GM12878 (cell line): ENCODE data around the gene WWOX. TPM values are rescaled to one million over a fixed set of nuclear protein-coding genes. Genes with fewer than 3 reads are reported as not detected.

Experiments
- ATAC-seq: fragments of 200-7000 bp; cut with Tn5 transposase; 3 replicates; pipeline ENCODE4 v1.9.1; 2020; ENCODE audit warnings: mild to moderate bottlenecking, moderate library complexity
- BruUV-seq: library from RNA; stranded (reverse); fragments of 400-500 nt; replicated peaks from 2 replicates; lab custom pipeline; 2021; lab: Mats Ljungman, UMichigan
- CTCF ChIA-PET: fragments of 300-600 bp; sonication (Branson Sonifier 250); formaldehyde crosslinking; extraction: SDS; loops from one replicate; lab custom pipeline; 2021; ENCODE audit warnings: inconsistent platforms; lab: Yijun Ruan, JAX
- POLR2A ChIA-PET: fragments of 350-600 bp; formaldehyde crosslinking; extraction: SDS; loops from one replicate; lab custom pipeline; 2021; ENCODE audit warnings: inconsistent platforms; lab: Charles Lee
- RAD21 ChIA-PET: fragments of 300-600 bp; sonication (Branson Sonifier 250); formaldehyde crosslinking; loops from one replicate; lab custom pipeline; 2023; ENCODE audit warnings: antibody characterized with exemption; ENCODE audit not compliant: unreplicated experiment; lab: Charles Lee
- SMC1A ChIA-PET: fragments of 300-600 bp; sonication (Branson Sonifier 250); formaldehyde crosslinking; loops from one replicate; lab custom pipeline; 2023; ENCODE audit not compliant: unreplicated experiment, uncharacterized antibody; lab: Charles Lee
- DNase-seq: peaks from one replicate; pipeline ENCODE4 v3.0.0-alpha.2; 2011; ENCODE audit warnings: low read depth, low spot score
- FAIRE-seq: peaks from 3 replicates; lab custom pipeline; 2011; peaks lifted over from hg19 to GRCh38; lab: Jason Lieb, UNC
- H2AFZ ChIP-seq: 2 replicates; pipeline ENCODE4 v1.6.0; 2011; ENCODE audit warnings: low read depth, low read length, control low read depth; ENCODE audit not compliant: control insufficient read depth
- H3K27ac ChIP-seq: 2 replicates; pipeline ENCODE4 v1.5.1; 2011; ENCODE audit warnings: control low read depth; ENCODE audit not compliant: control insufficient read depth, insufficient read depth
- H3K27me3 ChIP-seq, 2 experiments: replicated peaks in 1 of 2; 2 replicates each; pipeline versions ENCODE4 v1.6.0 to v1.6.1; 2011; ENCODE audit warnings: low read length in 1 of 2; ENCODE audit not compliant: control insufficient read depth in 2 of 2, insufficient read depth in 2 of 2
- H3K36me3 ChIP-seq, 2 experiments: 2 replicates each; pipeline ENCODE4 v1.5.1; 2011; ENCODE audit warnings: low read length in 1 of 2; ENCODE audit not compliant: control insufficient read depth in 2 of 2, insufficient read depth in 2 of 2
- H3K4me1 ChIP-seq: 2 replicates; pipeline ENCODE4 v1.6.1; 2011; ENCODE audit warnings: mild to moderate bottlenecking, low read length, moderate library complexity, mixed read lengths; ENCODE audit not compliant: control insufficient read depth, insufficient read depth
- H3K4me2 ChIP-seq: 2 replicates; pipeline ENCODE4 v1.6.0; 2011; ENCODE audit warnings: control low read depth; ENCODE audit not compliant: control insufficient read depth, insufficient read depth
- H3K4me3 ChIP-seq: fragments of 200-600 bp; sonication (generic); 2 replicates; pipeline ENCODE4 v1.5.1; 2016
- H3K79me2 ChIP-seq: 2 replicates; pipeline ENCODE4 v1.6.0; 2011; ENCODE audit warnings: low read length; ENCODE audit not compliant: control insufficient read depth, insufficient read depth
- H3K9ac ChIP-seq: 2 replicates; pipeline ENCODE4 v1.8.0; 2011; ENCODE audit warnings: low read length, control low read depth, mixed read lengths; ENCODE audit not compliant: control insufficient read depth, insufficient read depth
- H3K9me3 ChIP-seq: replicated peaks from 3 replicates; pipeline ENCODE4 v1.5.1; 2011; ENCODE audit warnings: mild to moderate bottlenecking, low read length; ENCODE audit not compliant: control insufficient read depth, insufficient read depth
- H4K20me1 ChIP-seq: 2 replicates; pipeline ENCODE4 v1.6.0; 2011; ENCODE audit not compliant: control insufficient read depth, insufficient read depth
- ASH2L ChIP-seq: fragments of 300-600, 200-600 bp; sonication (generic); IDR thresholded peaks from 2 replicates; pipeline ENCODE4 v1.6.1; 2017; ENCODE audit warnings: low read depth, mild to moderate bottlenecking, borderline replicate concordance
- CREM ChIP-seq: IDR thresholded peaks from 2 replicates; pipeline ENCODE4 v1.6.1; 2014; ENCODE audit warnings: antibody characterized with exemption, low read depth
- EZH2 ChIP-seq: IDR thresholded peaks from 2 replicates; pipeline ENCODE4 v1.6.1; 2012; ENCODE audit warnings: low read depth, mild to moderate bottlenecking, control low read depth, inconsistent platforms, low read length, borderline replicate concordance; ENCODE audit not compliant: control insufficient read depth
- IKZF1 ChIP-seq: fragments of 450-650 bp; conservative IDR thresholded peaks from 2 replicates; pipeline ENCODE4 v1.6.1; 2017; ENCODE audit warnings: antibody characterized with exemption, mild to moderate bottlenecking
- MLLT1 ChIP-seq: fragments of 450-650 bp; IDR thresholded peaks from 2 replicates; pipeline ENCODE4 v1.6.1; 2016; ENCODE audit warnings: mild to moderate bottlenecking
- NBN ChIP-seq: fragments of 450-650 bp; IDR thresholded peaks from 2 replicates; pipeline ENCODE4 v1.6.1; 2016
- PKNOX1 ChIP-seq: fragments of 450-650 bp; IDR thresholded peaks from 2 replicates; pipeline ENCODE4 v1.6.1; 2016; ENCODE audit warnings: mild to moderate bottlenecking
- SIX5 ChIP-seq: IDR thresholded peaks from 2 replicates; pipeline ENCODE4 v1.6.1; 2011; ENCODE audit warnings: mild to moderate bottlenecking, low read depth, low read length, moderate library complexity; ENCODE audit not compliant: severe bottlenecking
- SKIL ChIP-seq: fragments of 450-650 bp; IDR thresholded peaks from 2 replicates; pipeline ENCODE4 v1.6.1; 2017; ENCODE audit warnings: mild to moderate bottlenecking, low read depth, inconsistent platforms; ENCODE audit not compliant: poor library complexity, severe bottlenecking
- TBL1XR1 ChIP-seq: IDR thresholded peaks from 2 replicates; pipeline ENCODE4 v1.6.1; 2012; ENCODE audit warnings: low read depth, low read length, improper control_type of control experiment
- USF2 ChIP-seq: IDR thresholded peaks from 2 replicates; pipeline ENCODE4 v1.6.1; 2011; ENCODE audit warnings: low read depth, low read length, improper control_type of control experiment, borderline replicate concordance
- ZBTB33 ChIP-seq: fragments of 450-650 bp; IDR thresholded peaks from 2 replicates; pipeline ENCODE4 v1.6.1; 2017; ENCODE audit warnings: mild to moderate bottlenecking
- WGBS: methylation state at CpG from one replicate; pipeline ENCODE4 v1.1.6; 2016; ENCODE audit warnings: low lambda C conversion rate; ENCODE audit not compliant: insufficient replicate concordance, insufficient coverage; ENCODE audit errors: missing lambda C conversion rate; 5-methylcytosine and 5-hydroxymethylcytosine counted together
- in situ Hi-C: fragments of 300-500 bp; cut with MboI; formaldehyde crosslinking; loops from 9 replicates; pipeline ENCODE4 v1.14.3; 2018; ENCODE audit warnings: mixed read lengths
- intact Hi-C: fragments of 100-400 bp; cut with micrococcal nuclease; formaldehyde crosslinking; loops from one replicate; pipeline ENCODE4 v1.14.2; 2022; ENCODE audit not compliant: unreplicated experiment
- polyA plus RNA-seq, 11 experiments: library from polyadenylated mRNA; depleted of rRNA in 4 of 11; unstranded in 6 of 11; stranded (reverse) in 5 of 11; fragments of >200 nt; fragmentation: Nextera tagmentation in 4 of 11; fragmentation: Illumina TruSeq in 1 of 11; extraction: Ambion mirVana in 4 of 11; extraction: Trizol in 1 of 11; gene quantifications; 1 replicate in 1 of 11; 2 replicates in 10 of 11; pipeline versions ENCODE4 v1.2.1 to v1.2.3, GENCODE V29; 2011 to 2016; ENCODE audit warnings: inconsistent platforms in 2 of 11, missing spikeins in 2 of 11, low read depth in 1 of 11
- total RNA-seq, 4 experiments: library from RNA; depleted of rRNA in 3 of 4; stranded (reverse); fragments of >200 nt in 3 of 4; fragmentation: Illumina TruSeq in 1 of 4; extraction: Trizol in 1 of 4; gene quantifications; 2 replicates each; pipeline versions ENCODE4 v1.2.1 to v1.2.3, GENCODE V29; 2013 to 2021

WWOX gene
- total and polyA plus RNA-seq, 10 of the 15 experiments (the other 5 are each of a cell fraction or from before 2014, with no cell fraction given), result 2.8 to 24.4 (median 17.8) TPM

- ChIA-PET SMC1A (no interaction called here), CTCF (no interaction called here), RAD21 (no interaction called here), POLR2A (no interaction called here)
- ATAC-seq (no peak), FAIRE-seq (no peak)
- intact Hi-C loops, result loop anchor here (10.0 kb wide), 1 partner anchor 485 kb away; no protein-coding TSS in a partner anchor
- peaks cover 5% of the 10 kb centered on the region; the same call in 1 of the 2 replicates for H3K4me1 ChIP-seq
- no peaks in the 10 kb centered on the region for H3K79me2 ChIP-seq
- 17% methylated on average over 2 of the region's 2 CpGs for WGBS
- H3K9me3 ChIP-seq, result no peaks in the 10 kb centered on the region
- no peaks in the 10 kb centered on the region for H3K36me3 ChIP-seq
- BruUV-seq, result no TSS peak
- H3K27ac ChIP-seq, result no peak overlapping the region
- no peak overlapping the region for H3K9ac ChIP-seq
- TF ChIP-seq IKZF1, result no peak
- no peak for TF ChIP-seq PKNOX1
- TF ChIP-seq MLLT1, result no peak
- no peak for TF ChIP-seq TBL1XR1
- no peak for TF ChIP-seq SIX5
- TF ChIP-seq SKIL, result no peak
- TF ChIP-seq EZH2, result no peak
- no peak for TF ChIP-seq ZBTB33
- TF ChIP-seq NBN, result no peak
- TF ChIP-seq ASH2L, result no peak
- TF ChIP-seq CREM, result no peak
- TF ChIP-seq USF2, result no peak
- TF ChIP-seq, all 136 proteins: peak for 0
- Histone ChIP-seq H3K4me2 (no peak overlapping the region), H3K27me3 (no peaks in the 10 kb centered on the region), H3K4me3 (no peak overlapping the region), H2AFZ (no peak overlapping the region), H4K20me1 (no peaks in the 10 kb centered on the region)
- no peak for DNase-seq
- in situ Hi-C loops, result no loop called here
Observed at GRCh38 chr16:78479723-78480122, 380.3 kb downstream of the WWOX start.
